ENCODE results near the gene MIEF1.

DNA sequence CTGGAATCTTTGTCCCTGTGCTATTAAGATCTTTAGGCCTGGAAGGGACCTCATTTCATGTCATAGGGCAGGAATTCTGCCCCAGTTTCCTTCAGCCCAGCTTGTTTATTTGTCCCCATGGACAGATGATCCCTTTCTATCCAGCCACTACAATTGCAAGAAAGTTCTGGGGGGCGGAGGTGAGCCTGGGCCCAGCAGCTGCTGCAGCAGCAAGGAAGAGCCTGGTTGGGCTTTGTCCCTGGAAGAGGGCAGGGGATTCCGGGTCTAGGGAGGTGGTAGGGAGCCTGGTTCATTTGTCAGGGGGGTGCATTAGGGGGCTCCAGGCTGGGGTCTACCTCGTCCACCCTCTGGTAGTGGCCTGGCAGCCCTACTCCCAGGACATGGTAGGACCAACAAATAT, 52.1 kb downstream of the MIEF1 start:
- TF ChIP-seq, protein P1, sequence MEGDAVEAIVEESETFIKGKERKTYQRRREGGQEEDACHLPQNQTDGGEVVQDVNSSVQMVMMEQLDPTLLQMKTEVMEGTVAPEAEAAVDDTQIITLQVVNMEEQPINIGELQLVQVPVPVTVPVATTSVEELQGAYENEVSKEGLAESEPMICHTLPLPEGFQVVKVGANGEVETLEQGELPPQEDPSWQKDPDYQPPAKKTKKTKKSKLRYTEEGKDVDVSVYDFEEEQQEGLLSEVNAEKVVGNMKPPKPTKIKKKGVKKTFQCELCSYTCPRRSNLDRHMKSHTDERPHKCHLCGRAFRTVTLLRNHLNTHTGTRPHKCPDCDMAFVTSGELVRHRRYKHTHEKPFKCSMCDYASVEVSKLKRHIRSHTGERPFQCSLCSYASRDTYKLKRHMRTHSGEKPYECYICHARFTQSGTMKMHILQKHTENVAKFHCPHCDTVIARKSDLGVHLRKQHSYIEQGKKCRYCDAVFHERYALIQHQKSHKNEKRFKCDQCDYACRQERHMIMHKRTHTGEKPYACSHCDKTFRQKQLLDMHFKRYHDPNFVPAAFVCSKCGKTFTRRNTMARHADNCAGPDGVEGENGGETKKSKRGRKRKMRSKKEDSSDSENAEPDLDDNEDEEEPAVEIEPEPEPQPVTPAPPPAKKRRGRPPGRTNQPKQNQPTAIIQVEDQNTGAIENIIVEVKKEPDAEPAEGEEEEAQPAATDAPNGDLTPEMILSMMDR (IDR thresholded peaks at IDR 0.05 in 4 of 5, conservative IDR thresholded peaks at IDR 0.05 in 1 of 5): no peak
- no peak for TF ChIP-seq POLR2A (IDR thresholded peaks at IDR 0.05)

All from gastrocnemius medialis (tissue), 4 donors.